ENCODE measurements around the gene SPATS2L.

SPATS2L gene

GRCh38 chr2:200415455-200415854 lies 109.0 kb downstream of the SPATS2L start:
- POLR2A ChIA-PET = no interaction called here
- H3K4me1 ChIP-seq (ENCODE audit: control insufficient read depth, insufficient read depth, low read length) = no peaks in the 10 kb centered on the region
- H3K36me3 ChIP-seq (ENCODE audit: control insufficient read depth in 2 of 2, insufficient read depth in 1 of 2, low read length in 2 of 2) = peaks cover 3 to 19% of the 10 kb centered on the region in 2 experiments; a peak in 2 of 3 replicates
- TF ChIP-seq PRDM10 (tag by site-specific recombination; IDR thresholded peaks at IDR 0.05) (no peak), ZFP3 (tag by site-specific recombination; IDR thresholded peaks at IDR 0.05; ENCODE audit: low read depth) (no peak), ZNF138 (tag by site-specific recombination; IDR thresholded peaks at IDR 0.05; ENCODE audit: borderline replicate concordance) (no peak), ZBTB8A (tag by site-specific recombination; IDR thresholded peaks at IDR 0.05) (no peak), ZBTB20 (tag by site-specific recombination; IDR thresholded peaks at IDR 0.05) (no peak), YY2 (tag by site-specific recombination; IDR thresholded peaks at IDR 0.05) (no peak), IKZF3 (tag by site-specific recombination; IDR thresholded peaks at IDR 0.05) (no peak), ZNF280C (tag by site-specific recombination; IDR thresholded peaks at IDR 0.05) (no peak), RBAK (tag by site-specific recombination; IDR thresholded peaks at IDR 0.05) (no peak), ZNF175 (tag by site-specific recombination; IDR thresholded peaks at IDR 0.05) (no peak), PATZ1 (tag by site-specific recombination; IDR thresholded peaks at IDR 0.05) (no peak), ZNF600 (tag by site-specific recombination; IDR thresholded peaks at IDR 0.05) (no peak), BCL11B (tag by site-specific recombination; IDR thresholded peaks at IDR 0.05; ENCODE audit: low read depth) (no peak), ZNF350 (tag by site-specific recombination; IDR thresholded peaks at IDR 0.05) (no peak), ZNF37A (tag by site-specific recombination; IDR thresholded peaks at IDR 0.05) (no peak)
- CTCF ChIA-PET = interaction anchor here (0.7 to 1.3 kb wide), 2 partner anchors 66 to 320 kb away, joined by 3 to 4 read pairs; no protein-coding TSS in a partner anchor
- H3K9me3 ChIP-seq (ENCODE audit: control insufficient read depth, insufficient read depth, low read depth, low read length) = no peaks in the 10 kb centered on the region
- H3K27ac ChIP-seq (ENCODE audit: extremely low read depth, low read depth, low read length) = no peak overlapping the region
- H3K4me3 ChIP-seq (ENCODE audit: low read depth, low read length) = no peak overlapping the region

GRCh38 chr2:200416878-200417277 lies 110.4 kb downstream of the SPATS2L start:
- CTCF ChIA-PET = no interaction called here
- TF ChIP-seq, protein P1, sequence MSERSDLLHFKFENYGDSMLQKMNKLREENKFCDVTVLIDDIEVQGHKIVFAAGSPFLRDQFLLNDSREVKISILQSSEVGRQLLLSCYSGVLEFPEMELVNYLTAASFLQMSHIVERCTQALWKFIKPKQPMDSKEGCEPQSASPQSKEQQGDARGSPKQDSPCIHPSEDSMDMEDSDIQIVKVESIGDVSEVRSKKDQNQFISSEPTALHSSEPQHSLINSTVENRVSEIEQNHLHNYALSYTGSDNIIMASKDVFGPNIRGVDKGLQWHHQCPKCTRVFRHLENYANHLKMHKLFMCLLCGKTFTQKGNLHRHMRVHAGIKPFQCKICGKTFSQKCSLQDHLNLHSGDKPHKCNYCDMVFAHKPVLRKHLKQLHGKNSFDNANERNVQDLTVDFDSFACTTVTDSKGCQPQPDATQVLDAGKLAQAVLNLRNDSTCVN (tag by site-specific recombination; optimal IDR thresholded peaks at IDR 0.05) = no peak
- TF ChIP-seq ZNF416 (tag by site-specific recombination; IDR thresholded peaks at IDR 0.05) (no peak), ZNF639 (tag by site-specific recombination; IDR thresholded peaks at IDR 0.05) (no peak), GLIS2 (tag by site-specific recombination; IDR thresholded peaks at IDR 0.05) (no peak), ZNF266 (tag by site-specific recombination; IDR thresholded peaks at IDR 0.05; ENCODE audit: low read depth) (no peak), GLIS1 (tag by site-specific recombination; IDR thresholded peaks at IDR 0.05) (no peak), WT1 (tag by site-specific recombination; IDR thresholded peaks at IDR 0.05) (no peak)
- Histone ChIP-seq H3K4me1 (ENCODE audit: control insufficient read depth, insufficient read depth, low read length) (no peaks in the 10 kb centered on the region), H3K27ac (ENCODE audit: extremely low read depth, low read depth, low read length) (no peak overlapping the region), H3K4me3 (ENCODE audit: low read depth, low read length) (no peak overlapping the region), H3K9me3 (ENCODE audit: control insufficient read depth, insufficient read depth, low read depth, low read length) (no peaks in the 10 kb centered on the region), H3K36me3 (ENCODE audit: control insufficient read depth in 2 of 2, insufficient read depth in 1 of 2, low read length in 2 of 2) (peaks cover 3 to 28% of the 10 kb centered on the region in 2 experiments; a peak in 2 of 3 replicates)
- POLR2A ChIA-PET = no interaction called here

All from HEK293 (cell line).